CMK (cell line): Measurements from ENCODE around the gene CDYL2.

Experiments used
- DNase-seq: peaks from one replicate; pipeline ENCODE4 v3.0.0-alpha.2; 2010; ENCODE audit warnings: low read depth

The CDYL2 gene

DNA sequence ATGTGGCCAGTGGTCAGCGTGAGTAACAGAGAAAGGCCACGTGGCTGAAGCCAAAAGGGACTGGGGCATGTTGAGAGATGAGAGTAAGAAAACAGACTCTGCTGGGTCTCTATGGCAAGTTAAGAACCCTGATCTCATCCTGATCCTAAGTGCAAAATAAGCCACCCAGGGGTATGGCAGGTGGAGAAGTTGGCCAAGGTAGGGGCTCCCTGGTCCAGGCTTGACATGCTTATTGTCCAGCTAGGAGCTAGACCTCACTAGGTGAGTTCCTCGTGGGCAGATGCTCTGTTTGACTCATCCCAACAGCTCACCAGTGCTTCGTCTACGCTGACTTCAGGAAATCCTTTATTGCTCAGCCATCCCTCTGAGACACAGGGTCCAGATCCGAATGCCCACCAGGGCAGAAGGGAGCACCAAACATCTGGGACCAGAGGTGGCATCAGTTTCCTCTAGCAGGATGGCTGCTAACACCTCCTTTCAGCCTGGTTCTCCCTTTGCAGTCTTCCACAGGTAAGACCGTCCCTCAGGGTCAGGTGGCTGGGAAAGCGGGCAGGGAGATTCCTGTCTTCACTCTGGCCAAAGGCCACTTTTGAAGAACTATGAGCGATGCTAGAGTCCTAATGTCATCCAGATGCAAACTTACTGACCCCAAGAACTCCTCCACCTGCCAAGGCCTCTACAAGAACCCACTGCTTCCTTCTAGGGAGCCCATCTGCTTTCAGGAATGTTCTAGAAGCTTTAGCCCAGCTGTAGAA lies 99.5 kb downstream of the CDYL2 start:
- DNase-seq: no peak

DNA sequence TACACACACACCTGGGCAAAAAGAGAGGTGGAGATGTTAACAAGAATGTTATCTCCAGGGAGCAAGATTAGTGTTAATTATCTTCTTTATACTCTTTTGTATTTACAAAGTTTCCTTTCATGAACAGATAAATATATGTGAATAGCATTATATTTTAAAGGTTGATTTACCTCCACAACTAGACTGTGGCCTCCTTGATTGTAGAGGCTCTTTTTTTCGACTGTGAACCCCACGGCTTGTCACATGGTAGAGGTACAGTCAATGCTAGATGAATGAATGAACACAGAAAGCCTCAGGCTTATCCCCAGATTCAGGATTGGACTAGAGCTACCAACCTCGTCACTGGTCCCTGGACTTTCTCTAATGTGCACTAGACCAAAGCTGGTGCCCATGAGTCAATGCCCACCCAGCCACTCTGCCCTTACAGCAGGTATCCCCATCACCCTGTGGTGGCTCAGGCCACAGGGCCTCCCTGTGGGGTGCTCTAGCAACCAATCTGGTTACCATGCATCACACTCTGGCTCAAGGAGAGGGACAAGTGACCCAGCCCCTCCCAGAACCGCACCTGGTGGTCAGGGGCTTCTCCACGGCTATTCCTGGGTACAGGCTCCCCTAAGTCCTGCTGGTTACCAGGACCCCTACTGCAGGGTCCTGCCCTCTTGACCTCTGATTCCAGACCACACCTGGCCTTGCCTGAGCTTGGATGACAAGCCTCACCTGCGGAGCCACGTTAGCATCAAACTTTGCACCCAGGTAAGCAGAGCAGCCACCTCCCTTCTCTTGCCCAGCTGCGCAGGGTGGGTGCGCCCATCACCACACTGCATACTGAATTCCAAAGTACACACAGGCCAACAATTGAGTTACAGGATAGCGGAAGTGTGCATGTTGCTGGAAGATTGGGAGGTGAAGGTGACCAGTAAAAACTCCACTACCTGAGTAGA lies 101.0 kb downstream of the CDYL2 start:
- no peak for DNase-seq

DNA sequence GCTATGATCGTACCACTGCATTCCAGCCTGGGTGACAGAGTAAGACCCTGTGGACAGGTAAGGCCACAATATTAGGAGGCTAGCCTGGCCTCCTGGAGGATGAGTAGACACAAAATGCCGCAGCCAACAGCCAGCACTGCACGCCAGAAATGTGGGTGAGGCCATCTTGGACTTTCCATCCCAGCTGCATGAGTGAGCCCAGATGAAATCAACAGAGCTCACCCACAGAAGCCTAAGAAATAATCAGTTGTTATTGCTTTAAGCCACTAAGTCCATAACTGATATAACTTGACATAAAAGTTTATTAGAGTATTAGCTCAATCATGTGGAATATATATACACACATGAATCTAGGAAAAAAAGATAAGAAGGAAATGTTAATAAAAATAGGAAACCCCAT lies 101.7 kb downstream of the CDYL2 start:
- DNase-seq: no peak

DNA sequence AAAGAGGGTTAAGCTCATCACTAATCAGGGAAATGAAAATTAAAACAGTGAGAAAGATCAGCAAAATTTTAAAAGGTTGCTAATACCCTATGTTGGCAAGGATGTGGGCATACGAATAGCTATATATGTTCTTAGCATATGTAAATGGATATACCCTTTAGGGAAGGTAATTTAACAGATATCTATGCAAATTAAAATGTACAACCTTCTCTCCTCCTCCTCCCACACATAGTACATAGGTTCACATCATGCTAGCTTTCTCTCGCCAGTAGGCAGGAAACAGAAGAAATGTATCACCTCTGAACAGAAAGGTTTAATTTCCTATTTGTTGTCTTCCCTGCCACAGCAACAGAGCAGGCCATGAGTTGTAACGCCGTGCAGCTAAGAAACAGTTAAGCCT lies 103.8 kb downstream of the CDYL2 start:
- DNase-seq: no peak

DNA sequence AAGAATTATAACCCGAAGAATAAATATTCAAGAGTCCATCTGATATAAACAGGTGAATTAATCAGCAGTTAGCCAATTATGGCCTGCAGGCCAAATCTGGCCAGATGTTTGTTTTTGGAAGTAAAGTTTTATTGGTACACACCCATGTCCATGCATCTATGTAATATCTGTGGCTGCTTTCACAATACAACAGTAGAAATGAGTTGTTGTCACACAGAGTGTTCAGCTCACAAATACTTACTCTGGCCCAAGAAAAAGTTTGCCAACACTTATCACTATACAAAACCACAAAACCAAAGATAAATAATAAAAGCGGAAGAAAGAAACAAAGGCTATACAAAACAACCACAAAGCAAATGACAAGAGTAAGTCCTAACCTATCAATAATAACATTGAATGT lies 109.4 kb downstream of the CDYL2 start:
- no peak for DNase-seq

DNA sequence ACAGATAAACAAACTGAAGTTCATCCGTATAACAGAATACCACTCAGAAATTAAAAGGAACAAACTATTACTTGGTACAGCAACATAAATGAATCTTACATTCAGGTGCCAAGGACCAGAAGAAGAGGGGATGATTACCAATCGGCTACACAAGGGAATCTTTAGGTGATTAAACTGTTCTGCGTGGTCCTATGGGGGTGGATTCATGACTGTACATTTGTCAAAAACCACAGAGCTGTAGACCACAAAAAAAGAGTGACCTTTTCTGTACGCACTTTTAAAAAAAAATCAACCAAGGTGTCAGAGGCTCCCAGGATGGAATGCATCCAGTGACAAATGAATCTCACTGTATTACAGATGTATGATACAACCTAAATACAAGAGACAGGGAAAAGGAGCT lies 110.8 kb downstream of the CDYL2 start:
- DNase-seq: no peak

DNA sequence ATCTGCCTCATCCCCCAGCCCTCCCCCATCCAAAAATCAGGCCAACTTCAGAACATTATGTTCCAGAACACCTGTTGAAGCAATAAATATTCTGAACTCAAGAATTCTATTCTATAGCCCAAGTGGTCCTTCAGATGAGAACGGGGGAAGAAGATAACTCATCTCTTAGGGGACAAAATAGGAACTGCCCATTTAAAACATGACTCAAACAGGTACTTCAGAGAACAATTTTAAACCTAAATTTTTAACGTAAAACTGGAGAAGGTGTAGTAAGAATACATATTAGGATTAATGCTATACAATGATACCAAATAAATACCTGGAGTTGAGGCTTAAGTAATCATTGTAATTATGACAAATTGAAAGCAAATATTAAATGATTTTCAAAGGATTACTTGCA lies 112.1 kb downstream of the CDYL2 start:
- no peak for DNase-seq

DNA sequence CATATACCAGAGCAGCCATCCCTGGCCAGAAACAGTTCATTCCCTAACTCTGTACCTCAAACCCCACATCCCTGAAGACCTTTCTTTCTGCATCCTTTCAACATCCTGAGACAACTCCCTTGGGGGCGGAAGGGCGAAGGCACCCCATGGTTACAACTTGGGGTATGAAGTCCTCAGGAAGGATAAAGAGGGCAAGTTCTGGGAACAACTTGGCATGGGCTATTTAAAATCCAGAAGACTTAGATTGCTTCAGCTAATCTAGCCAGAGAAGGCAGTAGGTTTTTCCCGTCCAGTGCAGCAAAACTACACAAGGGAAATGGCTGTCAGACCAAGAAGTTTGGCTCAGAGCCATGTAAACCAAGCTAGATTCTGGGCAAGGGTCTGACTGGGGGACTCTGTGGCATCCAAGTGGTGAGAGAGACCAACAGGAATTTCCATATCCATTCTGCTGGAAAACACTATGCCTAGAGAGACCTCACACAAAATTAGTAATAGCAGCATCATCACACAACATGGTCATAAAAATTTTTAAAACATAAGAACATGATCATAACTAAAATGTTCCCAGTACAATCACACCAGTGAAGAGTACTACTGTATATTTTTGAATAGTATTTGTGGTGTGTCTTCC lies 113.2 kb downstream of the CDYL2 start:
- no peak for DNase-seq

DNA sequence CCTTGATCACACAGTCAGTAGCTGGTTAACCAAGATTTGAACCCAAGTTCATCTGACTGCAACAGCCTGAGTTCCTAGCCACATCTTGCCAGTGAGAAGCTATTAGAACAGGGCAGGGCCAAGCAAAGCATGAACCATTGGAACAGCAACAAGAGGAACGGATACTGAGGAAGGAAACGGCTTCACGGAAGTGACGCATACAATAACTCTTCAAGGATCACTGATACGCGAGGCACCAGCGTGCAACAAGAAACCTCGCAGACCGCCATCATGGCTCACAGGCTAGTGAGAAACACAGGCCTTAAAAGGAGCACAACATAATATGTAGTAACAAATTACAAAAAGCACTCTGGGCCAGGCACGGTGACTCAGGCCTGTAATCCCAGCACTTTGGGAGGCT lies 114.9 kb downstream of the CDYL2 start:
- DNase-seq: no peak

DNA sequence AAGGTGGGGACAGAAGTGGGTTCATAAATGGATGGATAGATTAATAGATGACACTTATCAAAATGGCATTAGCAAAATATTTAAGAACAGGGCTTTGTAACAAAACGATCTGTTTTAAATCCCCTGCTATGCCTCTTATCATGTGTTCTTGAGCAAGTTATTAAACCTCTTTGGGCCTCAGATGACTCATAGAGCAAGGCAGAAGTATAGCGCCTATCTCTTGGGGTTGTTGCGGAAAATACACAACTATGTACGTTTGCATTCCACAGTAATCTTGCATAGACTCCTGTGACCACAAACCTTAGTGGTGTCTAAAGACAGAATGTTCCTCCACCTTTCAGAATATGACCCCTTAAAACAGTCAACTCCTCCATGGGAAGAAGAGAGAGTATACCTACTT lies 116.8 kb downstream of the CDYL2 start:
- DNase-seq: no peak

DNA sequence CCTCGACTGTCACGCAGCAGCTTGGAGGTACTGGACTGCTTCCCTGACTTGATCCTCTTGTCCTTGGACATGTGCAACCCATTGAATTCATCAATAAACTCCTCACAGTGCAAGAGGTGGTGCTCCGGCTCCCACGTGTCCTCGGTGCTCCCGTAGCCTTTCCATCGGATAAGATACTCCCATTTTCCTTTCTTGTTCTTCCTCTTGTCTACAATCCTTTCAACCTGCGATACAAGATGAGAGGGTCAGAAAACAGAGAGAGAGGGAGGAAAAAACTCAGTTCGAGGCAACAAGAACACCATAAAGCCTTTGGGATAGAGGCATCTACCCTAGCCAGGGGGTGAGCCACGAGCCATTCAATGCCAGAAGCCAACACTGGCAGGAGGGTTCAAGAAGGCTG lies 119.5 kb downstream of the CDYL2 start:
- DNase-seq: no peak

DNA sequence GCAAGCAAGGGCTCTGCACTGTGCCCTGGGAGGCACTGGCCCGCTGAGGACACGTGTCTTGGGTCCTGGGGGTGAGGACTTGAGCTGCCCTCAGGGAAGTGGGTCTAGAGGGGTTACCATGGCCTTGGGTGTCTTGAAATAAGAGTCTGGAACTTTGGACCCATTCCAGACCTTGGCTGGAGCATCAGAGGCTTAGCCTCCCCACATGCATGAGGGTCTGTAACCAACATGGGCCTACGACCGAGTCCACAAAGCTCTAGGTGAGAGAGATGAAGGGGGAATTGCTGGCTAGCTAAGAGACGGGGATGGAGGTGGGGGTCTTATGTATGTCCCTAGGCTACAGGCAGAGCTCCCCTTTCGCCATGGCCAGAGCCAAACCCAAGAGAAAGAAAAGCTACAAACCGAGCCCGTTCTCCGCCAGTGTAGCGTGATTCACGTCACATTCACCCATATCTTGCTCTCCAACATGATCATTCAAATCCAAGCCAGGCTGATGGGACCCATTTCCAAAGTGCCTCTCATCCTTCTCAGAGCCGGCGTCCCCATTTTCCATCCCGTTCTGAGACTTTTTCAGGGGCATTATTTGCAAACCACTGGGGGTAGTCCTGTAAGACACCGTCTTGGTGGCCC lies 120.1 kb downstream of the CDYL2 start:
- DNase-seq: no peak

DNA sequence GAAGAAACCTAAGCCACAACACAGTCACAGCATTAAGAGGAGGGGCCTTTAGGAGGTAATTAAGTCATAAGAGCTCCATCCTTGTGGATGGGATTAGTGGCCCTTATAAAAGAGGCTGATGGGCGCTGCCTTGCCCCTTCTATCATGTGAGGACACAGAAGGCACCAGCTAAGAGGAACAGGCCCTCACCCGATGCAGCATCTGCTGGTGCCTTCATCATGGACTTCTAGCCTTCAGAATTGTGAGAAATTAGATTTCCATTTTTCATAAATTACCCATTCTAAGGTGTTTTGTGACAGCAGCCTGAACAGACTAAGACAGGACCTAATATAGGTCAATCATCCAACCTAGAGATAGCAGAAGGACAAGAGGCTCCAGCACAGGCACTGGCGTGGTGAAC lies 120.8 kb downstream of the CDYL2 start:
- DNase-seq: no peak

DNA sequence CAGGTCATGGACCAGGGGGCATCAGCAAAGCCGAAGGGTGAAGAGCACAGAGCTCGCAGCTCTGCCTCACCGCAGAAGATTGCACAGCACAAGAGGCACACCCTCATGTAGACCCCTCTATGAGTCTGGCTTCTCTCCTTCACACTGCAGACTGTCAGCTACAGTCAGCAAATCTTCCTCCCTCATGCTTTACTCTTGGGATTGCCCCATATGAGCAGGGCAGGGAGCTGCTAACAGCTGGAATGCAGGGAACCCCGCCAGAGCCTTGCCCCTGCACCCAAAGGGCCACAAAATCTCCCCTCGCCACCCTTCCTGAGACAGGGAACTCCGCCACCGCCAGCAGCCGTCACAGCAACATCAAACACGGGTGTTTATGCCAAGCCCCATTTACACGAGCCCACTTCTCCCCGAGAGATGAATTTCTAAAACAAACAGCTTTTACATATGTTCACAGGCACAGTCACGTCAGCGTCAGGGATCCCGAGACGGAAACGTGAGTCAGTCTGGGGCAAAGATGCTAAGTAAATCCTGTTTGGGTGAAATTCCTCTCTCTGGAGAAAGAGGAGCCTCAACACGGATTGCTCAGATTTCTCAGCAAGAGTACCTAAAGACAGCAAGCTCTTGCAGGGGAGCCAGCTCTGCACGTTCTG lies 121.9 kb downstream of the CDYL2 start:
- DNase-seq: no peak

DNA sequence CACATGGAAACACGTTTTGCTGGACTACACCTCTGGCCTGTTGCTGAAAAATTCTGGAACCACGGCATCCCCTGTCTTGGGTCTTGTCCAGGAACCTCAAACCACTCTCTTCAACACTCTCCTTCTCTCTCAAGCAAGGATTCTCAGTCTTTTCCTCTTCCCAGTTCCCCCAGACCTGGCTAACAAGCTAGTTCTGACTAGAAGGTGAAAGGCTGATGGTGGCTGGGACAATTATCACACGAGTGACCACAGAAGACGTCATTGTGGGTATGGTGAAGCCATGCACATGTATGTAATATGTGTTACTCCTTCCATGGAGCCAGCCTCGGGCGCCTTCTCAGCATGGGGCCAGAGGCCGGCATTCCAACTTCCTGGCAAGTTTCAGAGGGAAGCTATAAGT lies 123.0 kb downstream of the CDYL2 start:
- no peak for DNase-seq

DNA sequence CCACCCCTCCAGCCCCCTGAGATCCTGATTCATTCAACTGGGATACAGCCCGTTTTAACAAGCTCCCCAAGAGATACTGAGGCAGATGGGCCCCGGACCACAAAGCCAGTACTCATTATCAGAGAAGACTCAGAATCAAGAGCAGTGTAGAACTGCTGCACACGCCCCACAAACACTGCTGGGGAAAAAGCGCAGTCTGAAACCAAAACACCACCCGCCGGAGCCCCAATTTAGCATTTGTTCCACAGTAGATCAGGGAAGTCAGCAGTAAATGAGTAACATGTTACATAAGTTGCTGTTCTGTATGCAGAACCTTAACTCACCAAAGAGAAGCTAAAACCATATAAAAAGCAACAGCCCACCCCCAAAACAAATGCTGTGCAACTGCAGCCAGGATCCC lies 123.6 kb downstream of the CDYL2 start:
- no peak for DNase-seq

DNA sequence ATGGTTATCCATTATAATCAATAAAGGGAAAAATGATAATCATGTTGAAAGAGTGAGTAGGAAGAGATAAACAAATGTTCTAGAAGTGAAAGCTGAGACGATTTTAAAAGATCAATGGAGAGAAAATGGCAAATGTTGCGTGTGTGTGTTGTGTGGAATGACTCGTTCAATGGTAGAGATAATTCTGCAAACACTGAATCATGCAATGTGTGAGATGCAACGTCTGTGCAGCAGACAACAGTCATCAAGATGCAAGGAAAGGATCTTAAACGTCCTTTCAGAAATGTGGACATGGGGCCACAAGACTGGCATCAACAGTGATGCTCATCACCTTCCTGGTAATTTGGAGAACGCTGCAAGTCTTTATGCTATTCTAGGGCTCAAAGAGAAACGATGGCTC lies 124.4 kb downstream of the CDYL2 start:
- DNase-seq: no peak

DNA sequence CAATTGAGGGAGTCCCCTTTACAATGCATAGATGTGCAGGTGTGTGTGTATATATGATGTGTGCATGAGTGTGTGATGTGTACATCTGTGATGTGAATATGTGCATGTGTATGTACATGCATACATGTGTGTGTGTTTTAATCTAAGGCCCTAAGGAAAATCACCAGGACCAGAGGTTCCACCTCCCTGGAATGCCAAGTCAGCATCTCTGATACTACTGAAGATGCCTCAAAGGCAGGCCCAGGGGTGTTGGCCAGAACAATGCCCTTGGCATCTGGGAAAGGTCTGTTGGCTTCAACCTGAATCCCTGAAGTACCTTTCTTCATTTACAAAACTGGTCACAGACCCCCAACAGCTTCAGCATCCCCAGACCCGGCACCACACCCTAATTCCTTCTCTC lies 129.5 kb downstream of the CDYL2 start:
- DNase-seq: no peak

DNA sequence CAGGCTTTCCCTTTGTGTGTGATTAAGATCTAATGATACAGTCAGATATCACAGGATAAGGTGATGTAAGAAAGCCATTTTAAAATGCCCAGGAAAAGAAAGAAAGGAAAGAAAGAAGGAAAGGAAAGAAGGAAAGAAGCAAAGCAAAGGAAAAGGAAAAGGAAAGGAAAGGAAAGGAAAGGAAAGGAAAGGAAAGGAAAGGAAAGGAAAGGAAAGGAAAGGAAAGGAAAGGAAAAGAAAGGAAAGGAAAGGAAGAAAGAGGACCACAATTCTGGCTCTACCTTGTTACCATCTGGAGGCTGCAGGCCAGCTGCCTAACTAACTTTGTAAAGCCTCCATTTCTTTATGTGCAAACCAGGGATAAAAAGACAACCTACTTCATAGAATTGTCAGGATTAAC lies 132.0 kb downstream of the CDYL2 start:
- no peak for DNase-seq

DNA sequence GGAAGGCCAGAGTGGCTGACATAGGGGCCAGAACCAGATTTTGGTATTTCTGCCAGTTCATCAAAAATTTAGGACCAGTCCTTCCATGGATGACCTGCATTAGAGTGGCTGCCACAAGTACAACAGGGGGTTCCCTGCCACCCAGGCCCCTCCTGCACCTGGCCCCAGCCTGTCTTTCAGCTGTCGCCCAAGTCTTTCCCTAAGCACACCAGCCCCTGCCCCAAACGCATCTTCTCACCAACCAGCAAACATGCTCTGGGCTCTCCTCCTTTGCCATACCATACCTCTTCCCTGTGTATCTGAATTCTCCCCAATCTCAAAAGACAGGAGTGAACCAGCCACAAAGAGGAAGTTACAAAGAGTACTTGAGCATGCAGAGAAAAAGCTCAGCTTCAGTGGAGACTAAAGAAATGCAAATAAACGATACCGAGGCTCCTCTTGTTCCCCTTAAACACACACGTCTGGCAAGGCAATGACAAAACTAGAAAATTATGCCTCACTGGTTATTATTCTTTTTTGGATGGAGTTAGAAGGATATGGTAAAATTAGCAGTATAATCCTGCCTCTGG lies 133.0 kb downstream of the CDYL2 start:
- DNase-seq: no peak

DNA sequence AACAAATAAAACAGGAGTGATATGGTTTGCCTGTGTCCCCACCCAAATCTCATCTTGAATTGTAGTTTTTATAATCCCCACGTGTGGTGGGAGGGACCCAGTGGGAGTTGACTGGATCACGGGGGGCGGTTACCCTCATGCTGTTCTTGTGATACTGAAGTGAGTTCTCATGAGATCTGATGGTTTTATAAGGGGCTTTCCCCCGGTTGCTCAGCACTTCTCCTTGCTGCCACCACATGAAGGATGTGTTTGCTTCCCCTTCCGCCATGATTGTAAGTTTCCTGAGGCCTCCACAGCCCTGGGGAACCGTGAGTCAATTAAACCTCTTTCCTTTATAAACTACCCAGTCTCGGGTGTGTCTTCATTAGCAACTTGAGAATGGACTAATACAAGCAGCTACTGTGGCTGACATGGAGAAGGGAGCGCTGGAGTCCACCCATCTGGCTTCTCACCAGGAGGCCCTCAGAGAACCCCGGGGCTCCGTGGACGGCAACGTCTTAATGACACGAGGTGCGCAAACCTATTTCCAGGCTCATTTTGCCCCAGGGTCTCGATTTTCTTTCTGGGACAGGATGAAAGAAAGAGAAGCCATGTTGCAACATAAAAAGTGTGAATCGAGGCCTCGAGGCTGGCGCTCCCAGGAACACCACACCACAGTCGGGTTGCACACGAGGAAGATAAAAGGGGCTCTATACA lies 134.1 kb downstream of the CDYL2 start:
- no peak for DNase-seq
